Loucy (cell line): ENCODE data around the gene HADH.

Source experiments
- EZH2phosphoT487 ChIP-seq: fragments of 200-600 bp; IDR thresholded peaks from 2 replicates; pipeline ENCODE4 v1.6.1; 2018; ENCODE audit warnings: antibody characterized with exemption, mild to moderate bottlenecking, moderate library complexity, borderline replicate concordance
- TF ChIP-seq, protein P1 (sequence below): fragments of 200-600 bp; sonication (generic); conservative IDR thresholded peaks from 2 replicates; pipeline ENCODE4 v1.5.1; 2014; ENCODE audit warnings: mild to moderate bottlenecking, antibody characterized with exemption, low read length

- TF ChIP-seq, protein P1, sequence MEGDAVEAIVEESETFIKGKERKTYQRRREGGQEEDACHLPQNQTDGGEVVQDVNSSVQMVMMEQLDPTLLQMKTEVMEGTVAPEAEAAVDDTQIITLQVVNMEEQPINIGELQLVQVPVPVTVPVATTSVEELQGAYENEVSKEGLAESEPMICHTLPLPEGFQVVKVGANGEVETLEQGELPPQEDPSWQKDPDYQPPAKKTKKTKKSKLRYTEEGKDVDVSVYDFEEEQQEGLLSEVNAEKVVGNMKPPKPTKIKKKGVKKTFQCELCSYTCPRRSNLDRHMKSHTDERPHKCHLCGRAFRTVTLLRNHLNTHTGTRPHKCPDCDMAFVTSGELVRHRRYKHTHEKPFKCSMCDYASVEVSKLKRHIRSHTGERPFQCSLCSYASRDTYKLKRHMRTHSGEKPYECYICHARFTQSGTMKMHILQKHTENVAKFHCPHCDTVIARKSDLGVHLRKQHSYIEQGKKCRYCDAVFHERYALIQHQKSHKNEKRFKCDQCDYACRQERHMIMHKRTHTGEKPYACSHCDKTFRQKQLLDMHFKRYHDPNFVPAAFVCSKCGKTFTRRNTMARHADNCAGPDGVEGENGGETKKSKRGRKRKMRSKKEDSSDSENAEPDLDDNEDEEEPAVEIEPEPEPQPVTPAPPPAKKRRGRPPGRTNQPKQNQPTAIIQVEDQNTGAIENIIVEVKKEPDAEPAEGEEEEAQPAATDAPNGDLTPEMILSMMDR = no peak
- no peak for TF ChIP-seq EZH2phosphoT487
Measured at GRCh38 chr4:107989537-107990386, at the start of gene HADH.
